ENCODE data around the gene TMEM219. TPM values are rescaled to one million over a fixed set of nuclear protein-coding genes. Genes with fewer than 3 reads are reported as not detected.
"Not testable (repeated sequence)": the region's sequence is repeated elsewhere in the genome, so short reads cannot be mapped to it uniquely, and the experiment has no call there.

Gene TMEM219
- total and polyA plus RNA-seq, 3 experiments from 2014 or later: 36.8 to 168 (median 43.4) TPM

DNA sequence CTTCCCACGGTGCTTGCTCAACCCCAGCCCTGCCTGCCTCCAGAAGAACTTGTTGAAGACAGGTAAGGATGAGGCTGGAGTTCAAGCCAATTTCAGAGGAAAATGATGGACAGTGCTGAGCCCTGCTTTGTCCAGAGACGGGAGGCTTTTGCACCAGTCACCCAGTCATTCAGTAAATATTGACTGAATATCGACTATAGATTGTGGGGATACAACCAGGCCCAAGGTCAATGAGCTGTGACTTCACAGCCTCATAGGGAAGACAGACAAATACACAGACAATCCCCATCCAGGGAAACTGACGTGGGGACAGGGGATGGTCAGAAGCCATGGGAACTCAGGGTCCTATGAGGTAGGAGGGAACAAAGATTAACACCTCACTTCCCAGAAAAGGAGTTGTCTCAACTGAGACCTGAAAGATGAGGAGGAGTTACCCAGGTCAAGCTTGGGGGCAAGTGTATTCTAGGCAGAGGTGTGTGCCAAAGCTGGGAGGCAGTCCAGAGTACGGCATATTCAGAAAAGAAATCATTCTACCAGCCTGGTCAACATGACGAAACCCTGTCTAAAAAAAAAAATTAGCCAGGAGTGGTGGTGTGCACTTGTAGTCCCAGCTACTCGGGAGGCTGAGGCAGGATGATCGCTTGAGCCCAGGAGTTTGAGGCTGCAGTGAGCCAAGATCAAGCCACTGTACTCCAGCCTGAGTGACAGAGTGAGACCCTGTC is 54.8 kb downstream of the TMEM219 start:
- H3K27ac Mint-ChIP-seq: no peak overlapping the region
- no peak for DNase-seq
- H3K9me3 Mint-ChIP-seq: no peaks in the 10 kb centered on the region
- ChIA-PET CTCF (no interaction called here), POLR2A (no interaction called here)
- no peaks in the 10 kb centered on the region for H3K36me3 ChIP-seq (ENCODE audit: insufficient read depth, low read length)
- H3K4me3 Mint-ChIP-seq: no peak overlapping the region
- H3K27ac ChIP-seq (ENCODE audit: low read depth, low read length): no peak overlapping the region
- H3K4me1 Mint-ChIP-seq: peaks cover 9 to 16% (median 11%) of the 10 kb centered on the region in 3 donors
- H3K4me1 ChIP-seq (ENCODE audit: insufficient read depth, low read length): peaks cover 9% of the 10 kb centered on the region
- peaks cover 11 to 12% of the 10 kb centered on the region in 2 donors for H3K27me3 Mint-ChIP-seq
- H3K4me3 ChIP-seq (ENCODE audit: low read length): no peak overlapping the region
- H3K27me3 ChIP-seq (ENCODE audit: insufficient read depth, low read length, poor library complexity, severe bottlenecking): no peaks in the 10 kb centered on the region
- peaks cover 0 to 1% (median 0%) of the 10 kb centered on the region in 3 donors for H3K36me3 Mint-ChIP-seq
- no peaks in the 10 kb centered on the region for H3K9me3 ChIP-seq (ENCODE audit: low read length)

DNA sequence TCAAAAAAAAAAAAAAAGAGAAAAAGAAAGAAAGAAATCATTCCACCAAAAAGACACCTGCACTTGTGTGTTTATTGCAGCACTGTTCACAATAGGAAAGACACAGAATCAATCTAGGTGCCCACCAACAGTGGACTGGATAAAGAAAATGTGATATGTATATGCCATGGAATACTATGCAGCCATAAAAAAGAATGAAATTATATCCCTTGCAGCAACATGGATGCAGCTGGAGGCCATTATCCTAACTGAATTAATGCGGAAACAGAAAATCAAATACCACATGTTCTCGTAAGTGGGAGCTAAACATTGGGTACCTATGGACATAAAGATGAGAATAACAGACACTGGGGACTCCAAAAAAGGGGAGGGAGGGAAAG is 55.4 kb downstream of the TMEM219 start:
- H3K27me3 Mint-ChIP-seq: peaks cover 5 to 8% of the 10 kb centered on the region in 2 donors
- Histone ChIP-seq H3K36me3 (ENCODE audit: insufficient read depth, low read length) (no peaks in the 10 kb centered on the region), H3K9me3 (ENCODE audit: low read length) (no peaks in the 10 kb centered on the region), H3K27me3 (ENCODE audit: insufficient read depth, low read length, poor library complexity, severe bottlenecking) (no peaks in the 10 kb centered on the region), H3K4me1 (ENCODE audit: insufficient read depth, low read length) (peaks cover 11% of the 10 kb centered on the region), H3K27ac (ENCODE audit: low read depth, low read length) (no peak overlapping the region), H3K4me3 (ENCODE audit: low read length) (no peak overlapping the region)
- ChIA-PET CTCF (no interaction called here), POLR2A (no interaction called here)
- DNase-seq: no peak
- peaks cover 0 to 1% (median 0%) of the 10 kb centered on the region in 3 donors for H3K36me3 Mint-ChIP-seq
- H3K4me3 Mint-ChIP-seq: no peak overlapping the region
- no peaks in the 10 kb centered on the region for H3K9me3 Mint-ChIP-seq
- no peak overlapping the region for H3K27ac Mint-ChIP-seq
- peaks cover 5 to 12% (median 7%) of the 10 kb centered on the region in 3 donors for H3K4me1 Mint-ChIP-seq

DNA sequence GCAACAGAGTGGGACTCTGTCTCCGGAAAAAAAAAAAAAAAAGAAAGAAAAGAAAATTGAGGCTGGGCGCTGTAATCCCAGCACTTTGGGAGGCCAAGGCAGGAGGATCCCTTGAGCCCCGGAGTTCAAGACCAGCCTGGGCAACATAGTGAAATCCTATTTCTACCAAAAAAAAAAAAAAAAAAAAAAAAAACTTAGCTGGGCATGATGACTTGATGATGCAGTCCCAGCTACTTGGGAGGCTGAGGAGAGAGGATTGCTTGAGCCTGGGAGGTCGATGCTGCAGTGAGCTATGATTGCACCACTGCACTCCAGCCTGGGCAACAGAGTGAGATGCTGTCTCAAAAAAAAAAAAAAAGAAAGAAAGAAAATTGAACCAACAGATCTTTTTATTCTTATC is 56.1 kb downstream of the TMEM219 start:
- H3K27ac ChIP-seq (ENCODE audit: low read depth, low read length); H3K27me3 Mint-ChIP-seq; H3K4me3 ChIP-seq (ENCODE audit: low read length); H3K9me3 ChIP-seq (ENCODE audit: low read length); H3K27ac Mint-ChIP-seq; H3K4me3 Mint-ChIP-seq; H3K27me3 ChIP-seq (ENCODE audit: insufficient read depth, low read length, poor library complexity, severe bottlenecking); H3K36me3 Mint-ChIP-seq; H3K9me3 Mint-ChIP-seq; DNase-seq; H3K36me3 ChIP-seq (ENCODE audit: insufficient read depth, low read length): not testable (repeated sequence)
- peaks cover 5 to 12% (median 7%) of the 10 kb centered on the region in 3 donors for H3K4me1 Mint-ChIP-seq
- POLR2A ChIA-PET: interaction anchor here (0.6 kb wide), 3 partner anchors 318 to 389 kb away, joined by 3 to 5 read pairs (median 3); no protein-coding TSS in a partner anchor
- peaks cover 11% of the 10 kb centered on the region for H3K4me1 ChIP-seq (ENCODE audit: insufficient read depth, low read length)
- CTCF ChIA-PET: interaction anchor here (0.9 to 2.7 kb wide), 5 partner anchors 14 to 327 kb away, joined by 4 to 11 read pairs (median 5); no protein-coding TSS in a partner anchor

DNA sequence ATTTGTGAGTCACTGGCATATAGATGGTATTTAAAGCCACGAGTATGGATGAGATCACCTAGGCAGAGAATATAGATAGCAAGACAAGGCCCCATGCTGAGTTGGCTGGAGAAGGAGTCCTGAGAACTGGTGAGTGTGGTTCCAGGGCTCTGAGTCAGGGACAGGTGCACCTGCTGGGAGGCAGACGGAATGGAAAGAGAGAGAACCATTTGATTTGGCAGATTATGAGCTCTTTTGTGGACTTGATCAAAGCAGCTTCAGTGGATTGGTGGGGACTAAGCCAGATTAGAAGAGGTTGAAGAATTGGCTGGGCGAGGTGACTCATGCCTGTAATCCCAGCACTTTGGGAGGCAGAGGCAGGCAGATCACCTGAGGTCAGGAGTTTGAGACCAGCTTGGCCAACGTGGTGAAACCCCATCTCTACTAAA is 56.9 kb downstream of the TMEM219 start:
- peak overlapping the region in 1 of 7 donors; percentile 26 for H3K4me3 Mint-ChIP-seq
- no peak overlapping the region for H3K4me3 ChIP-seq (ENCODE audit: low read length)
- H3K27ac Mint-ChIP-seq: peak overlapping the region in 2 of 8 donors; percentile 45 to 53
- H3K9me3 ChIP-seq (ENCODE audit: low read length): no peaks in the 10 kb centered on the region
- DNase-seq: no peak
- H3K27ac ChIP-seq (ENCODE audit: low read depth, low read length): no peak overlapping the region
- CTCF ChIA-PET: interaction anchor here (1.1 to 2.7 kb wide), 4 partner anchors 13 to 328 kb away, joined by 4 to 11 read pairs (median 5); no protein-coding TSS in a partner anchor
- H3K36me3 Mint-ChIP-seq: peaks cover 0 to 1% (median 0%) of the 10 kb centered on the region in 3 donors
- H3K4me1 Mint-ChIP-seq: peaks cover 5 to 12% (median 7%) of the 10 kb centered on the region in 3 donors
- no peaks in the 10 kb centered on the region for H3K27me3 ChIP-seq (ENCODE audit: insufficient read depth, low read length, poor library complexity, severe bottlenecking)
- no peaks in the 10 kb centered on the region for H3K9me3 Mint-ChIP-seq
- H3K27me3 Mint-ChIP-seq: peaks cover 5 to 6% of the 10 kb centered on the region in 2 donors
- peaks cover 11% of the 10 kb centered on the region for H3K4me1 ChIP-seq (ENCODE audit: insufficient read depth, low read length)
- POLR2A ChIA-PET: no interaction called here
- H3K36me3 ChIP-seq (ENCODE audit: insufficient read depth, low read length): no peaks in the 10 kb centered on the region

Other genes with a start within 250 kb of the TMEM219 start
- gene C16orf54, start 216.1 kb upstream of the TMEM219 start, total RNA-seq: 10 to 100 TPM; 32.3 to 33.3 TPM
- 45.0 TPM for gene C16orf54, start 216.1 kb upstream of the TMEM219 start, polyA plus RNA-seq
- gene ZG16, start 183.8 kb upstream of the TMEM219 start, total RNA-seq: not detected
- gene ZG16, start 183.8 kb upstream of the TMEM219 start, polyA plus RNA-seq: not detected
- 100 to 1,000 TPM; 118 to 131 TPM for gene KIF22, start 171.3 kb upstream of the TMEM219 start, total RNA-seq
- gene KIF22, start 171.3 kb upstream of the TMEM219 start, polyA plus RNA-seq: 61.2 TPM
- 100 to 1,000 TPM; 455 to 478 TPM for gene MAZ, start 155.6 kb upstream of the TMEM219 start, total RNA-seq
- 85.7 TPM for gene MAZ, start 155.6 kb upstream of the TMEM219 start, polyA plus RNA-seq
- gene PRRT2, start 149.9 kb upstream of the TMEM219 start, total RNA-seq: 1 to 10 TPM; 1.2 to 1.3 TPM
- 0.18 TPM for gene PRRT2, start 149.9 kb upstream of the TMEM219 start, polyA plus RNA-seq
- 10 to 100 TPM; 41.9 to 44.3 TPM for gene PAGR1, start 145.9 kb upstream of the TMEM219 start, total RNA-seq
- gene PAGR1, start 145.9 kb upstream of the TMEM219 start, polyA plus RNA-seq: 53.1 TPM
- gene MVP, start 141.6 kb upstream of the TMEM219 start, total RNA-seq: 10 to 100 TPM; 54.5 to 55.4 TPM
- 155 TPM for gene MVP, start 141.6 kb upstream of the TMEM219 start, polyA plus RNA-seq
- 10 to 100 TPM; 63.9 to 68.4 TPM for gene CDIPT, start 98.9 kb upstream of the TMEM219 start, total RNA-seq
- gene CDIPT, start 98.9 kb upstream of the TMEM219 start, polyA plus RNA-seq: 109 TPM
- under 1 TPM; 0.07 to 0.15 TPM for gene SEZ6L2, start 62.5 kb upstream of the TMEM219 start, total RNA-seq
- not detected for gene SEZ6L2, start 62.5 kb upstream of the TMEM219 start, polyA plus RNA-seq
- gene ASPHD1, start 61.6 kb upstream of the TMEM219 start, total RNA-seq: 1 to 10 TPM; 1.2 to 1.7 TPM
- gene ASPHD1, start 61.6 kb upstream of the TMEM219 start, polyA plus RNA-seq: not detected
- gene KCTD13, start 35.9 kb upstream of the TMEM219 start, total RNA-seq: 10 to 100 TPM; 35.7 to 37.1 TPM
- gene KCTD13, start 35.9 kb upstream of the TMEM219 start, polyA plus RNA-seq: 15.9 TPM
- 10 to 100 TPM; 41.8 to 44.3 TPM for gene TAOK2, start 11.8 kb downstream of the TMEM219 start, total RNA-seq
- gene TAOK2, start 11.8 kb downstream of the TMEM219 start, polyA plus RNA-seq: 7.1 TPM
- gene HIRIP3, start 33.5 kb downstream of the TMEM219 start, total RNA-seq: 10 to 100 TPM; 45.6 to 48.0 TPM
- gene HIRIP3, start 33.5 kb downstream of the TMEM219 start, polyA plus RNA-seq: 22.0 TPM
- 100 to 1,000 TPM; 121 to 123 TPM for gene INO80E, start 34.2 kb downstream of the TMEM219 start, total RNA-seq
- 6.5 TPM for gene INO80E, start 34.2 kb downstream of the TMEM219 start, polyA plus RNA-seq
- under 1 TPM; 0.13 to 0.42 TPM for gene DOC2A, start 48.9 kb downstream of the TMEM219 start, total RNA-seq
- not detected for gene DOC2A, start 48.9 kb downstream of the TMEM219 start, polyA plus RNA-seq
- gene C16orf92, start 61.1 kb downstream of the TMEM219 start, total RNA-seq: not detected
- gene C16orf92, start 61.1 kb downstream of the TMEM219 start, polyA plus RNA-seq: not detected
- gene TLCD3B, start 69.2 kb downstream of the TMEM219 start, total RNA-seq: under 1 TPM; 0.55 to 0.84 TPM
- not detected for gene TLCD3B, start 69.2 kb downstream of the TMEM219 start, polyA plus RNA-seq
- gene ALDOA, start 103.7 kb downstream of the TMEM219 start, total RNA-seq: 1,000 to 10,000 TPM; 1,907 to 1,909 TPM
- 1,157 TPM for gene ALDOA, start 103.7 kb downstream of the TMEM219 start, polyA plus RNA-seq
- gene PPP4C, start 113.9 kb downstream of the TMEM219 start, total RNA-seq: 100 to 1,000 TPM; 137 to 149 TPM
- gene PPP4C, start 113.9 kb downstream of the TMEM219 start, polyA plus RNA-seq: 201 TPM
- under 1 TPM; 0.71 to 0.83 TPM for gene TBX6, start 129.8 kb downstream of the TMEM219 start, total RNA-seq
- gene TBX6, start 129.8 kb downstream of the TMEM219 start, polyA plus RNA-seq: not detected
- gene YPEL3, start 134.1 kb downstream of the TMEM219 start, total RNA-seq: 10 to 100 TPM; 32.6 to 36.1 TPM
- gene YPEL3, start 134.1 kb downstream of the TMEM219 start, polyA plus RNA-seq: 326 TPM
- gene GDPD3, start 151.5 kb downstream of the TMEM219 start, total RNA-seq: 1 to 10 TPM; 4.7 to 5.3 TPM
- not detected for gene GDPD3, start 151.5 kb downstream of the TMEM219 start, polyA plus RNA-seq
- gene MAPK3, start 161.1 kb downstream of the TMEM219 start, total RNA-seq: 10 to 100 TPM; 38.3 to 43.0 TPM
- 7.0 TPM for gene MAPK3, start 161.1 kb downstream of the TMEM219 start, polyA plus RNA-seq
- gene CORO1A, start 221.5 kb downstream of the TMEM219 start, total RNA-seq: 100 to 1,000 TPM; 889 to 952 TPM
- 1,446 TPM for gene CORO1A, start 221.5 kb downstream of the TMEM219 start, polyA plus RNA-seq
- gene BOLA2B, start 231.6 kb downstream of the TMEM219 start, total RNA-seq: 100 to 1,000 TPM; 268 to 271 TPM
- gene BOLA2B, start 231.6 kb downstream of the TMEM219 start, polyA plus RNA-seq: 208 TPM
- gene SLX1A, start 231.8 kb downstream of the TMEM219 start, total RNA-seq: 10 to 100 TPM; 63.6 to 70.9 TPM
- 68.8 TPM for gene SLX1A, start 231.8 kb downstream of the TMEM219 start, polyA plus RNA-seq
- 10 to 100 TPM; 12.7 to 17.6 TPM for gene SULT1A3, start 237.2 kb downstream of the TMEM219 start, total RNA-seq
- 1.4 TPM for gene SULT1A3, start 237.2 kb downstream of the TMEM219 start, polyA plus RNA-seq